Vagina (tissue), 2 donors: Measurements from ENCODE around the gene NSMCE4A. TPM values are rescaled to one million over a fixed set of nuclear protein-coding genes. Genes with fewer than 3 reads are reported as not detected.

Experiments used
- DNase-seq, 2 donors: peaks; one replicate each; pipeline ENCODE4 v3.0.0-alpha.2; 2017; ENCODE audit errors: extremely low spot score in 2 of 2
- H3K27ac ChIP-seq: fragments of 200-600 bp; sonication (generic); one replicate; pipeline ENCODE4 v1.5.1; 2019
- H3K27me3 ChIP-seq: fragments of 200-600 bp; sonication (generic); one replicate; pipeline ENCODE4 v1.5.1; 2019
- H3K36me3 ChIP-seq, 2 donors: fragments of 200-600 bp; sonication (generic); one replicate each; pipeline ENCODE4 v1.5.1; 2017 to 2019
- H3K4me1 ChIP-seq: fragments of 200-600 bp; sonication (generic); one replicate; pipeline ENCODE4 v1.5.1; 2019
- H3K4me3 ChIP-seq, 2 donors: fragments of 200-600 bp; sonication (generic); 1 replicate in 1 of 2; 2 replicates in 1 of 2; pipeline ENCODE4 v1.5.1; 2016 to 2019
- H3K9me3 ChIP-seq: fragments of 200-600 bp; sonication (generic); one replicate; pipeline ENCODE4 v1.5.1; 2019
- CTCF ChIP-seq, 3 experiments: fragments of 450-650 bp in 2 of 3; fragments of 200-600 bp in 1 of 3; sonication (generic) in 1 of 3; IDR thresholded peaks; one replicate each; pipeline ENCODE4 v1.5.1; 2017 to 2019; ENCODE audit warnings: antibody characterized with exemption in 3 of 3, mild to moderate bottlenecking in 2 of 3, moderate library complexity in 2 of 3
- POLR2A ChIP-seq, 2 donors: fragments of 450-650 bp; IDR thresholded peaks; one replicate each; pipeline ENCODE4 v1.6.1; 2017; ENCODE audit warnings: antibody characterized with exemption in 2 of 2, mild to moderate bottlenecking in 2 of 2, moderate library complexity in 2 of 2
- POLR2AphosphoS5 ChIP-seq, 2 donors: sonication (generic); formaldehyde crosslinking; IDR thresholded peaks; one replicate each; pipeline ENCODE4 v1.9.0; 2017; ENCODE audit warnings: antibody characterized with exemption in 2 of 2, mild to moderate bottlenecking in 2 of 2, low read depth in 1 of 2; ENCODE audit not compliant: insufficient read depth in 1 of 2
- intact Hi-C: fragments of 100-400 bp; cut with DNase I; formaldehyde crosslinking; loops from one replicate; pipeline ENCODE4 v1.15.1; 2023
- total RNA-seq: library from RNA; depleted of rRNA; stranded (reverse); fragments of >200 nt; gene quantifications from one replicate; pipeline ENCODE4 v1.2.3, GENCODE V29; 2016

The NSMCE4A gene
- total RNA-seq, 1 donor from 2014 or later: 80.8 TPM

GRCh38 chr10:122014652-122015248 is 39.7 kb upstream of the NSMCE4A start:
- DNase-seq: no peak
- H3K9me3 ChIP-seq: no peaks in the 10 kb centered on the region
- H3K4me3 ChIP-seq: no peak overlapping the region
- H3K4me1 ChIP-seq: peaks cover 12% of the 10 kb centered on the region
- no peaks in the 10 kb centered on the region for H3K36me3 ChIP-seq
- TF ChIP-seq POLR2A (IDR thresholded peaks at IDR 0.05) (no peak), POLR2AphosphoS5 (IDR thresholded peaks at IDR 0.05; ENCODE audit: insufficient read depth in 1 of 2, low read depth in 1 of 2) (no peak), CTCF (IDR thresholded peaks at IDR 0.05) (no peak)
- intact Hi-C loops: no loop called here
- H3K27me3 ChIP-seq: no peaks in the 10 kb centered on the region
- no peak overlapping the region for H3K27ac ChIP-seq

- Histone ChIP-seq H3K36me3 (no peaks in the 10 kb centered on the region), H3K9me3 (no peaks in the 10 kb centered on the region), H3K27me3 (no peaks in the 10 kb centered on the region), H3K4me3 (no peak overlapping the region), H3K27ac (no peak overlapping the region), H3K4me1 (peaks cover 3% of the 10 kb centered on the region)
- TF ChIP-seq POLR2AphosphoS5 (IDR thresholded peaks at IDR 0.05; ENCODE audit: insufficient read depth in 1 of 2, low read depth in 1 of 2) (no peak), POLR2A (IDR thresholded peaks at IDR 0.05) (no peak), CTCF (IDR thresholded peaks at IDR 0.05) (no peak)
- intact Hi-C loops: no loop called here
- DNase-seq: no peak
Measured at GRCh38 chr10:122013311-122013780, 38.3 kb upstream of the NSMCE4A start.

- no peaks in the 10 kb centered on the region for H3K9me3 ChIP-seq
- intact Hi-C loops: no loop called here
- no peak overlapping the region for H3K27ac ChIP-seq
- H3K4me3 ChIP-seq: no peak overlapping the region
- no peaks in the 10 kb centered on the region for H3K27me3 ChIP-seq
- H3K36me3 ChIP-seq: no peaks in the 10 kb centered on the region
- no peaks in the 10 kb centered on the region for H3K4me1 ChIP-seq
- TF ChIP-seq POLR2AphosphoS5 (IDR thresholded peaks at IDR 0.05; ENCODE audit: insufficient read depth in 1 of 2, low read depth in 1 of 2) (no peak), CTCF (IDR thresholded peaks at IDR 0.05) (no peak), POLR2A (IDR thresholded peaks at IDR 0.05) (no peak)
- DNase-seq: no peak
Measured at GRCh38 chr10:122012731-122013130, 37.7 kb upstream of the NSMCE4A start.

- TF ChIP-seq POLR2A (IDR thresholded peaks at IDR 0.05) (no peak), CTCF (IDR thresholded peaks at IDR 0.05) (no peak), POLR2AphosphoS5 (IDR thresholded peaks at IDR 0.05; ENCODE audit: insufficient read depth in 1 of 2, low read depth in 1 of 2) (no peak)
- no peaks in the 10 kb centered on the region for H3K27me3 ChIP-seq
- H3K36me3 ChIP-seq: no peaks in the 10 kb centered on the region
- intact Hi-C loops: no loop called here
- no peak overlapping the region for H3K27ac ChIP-seq
- H3K9me3 ChIP-seq: no peaks in the 10 kb centered on the region
- no peak for DNase-seq
- no peaks in the 10 kb centered on the region for H3K4me1 ChIP-seq
- H3K4me3 ChIP-seq: no peak overlapping the region
Measured at GRCh38 chr10:122010405-122011050, 35.5 kb upstream of the NSMCE4A start.

- no peak for TF ChIP-seq POLR2A (IDR thresholded peaks at IDR 0.05)
- TF ChIP-seq POLR2AphosphoS5 (IDR thresholded peaks at IDR 0.05; ENCODE audit: insufficient read depth in 1 of 2, low read depth in 1 of 2): no peak
- TF ChIP-seq CTCF (IDR thresholded peaks at IDR 0.05): no peak
- Histone ChIP-seq H3K27me3 (no peaks in the 10 kb centered on the region), H3K4me3 (no peak overlapping the region), H3K36me3 (no peaks in the 10 kb centered on the region), H3K9me3 (no peaks in the 10 kb centered on the region), H3K27ac (no peak overlapping the region), H3K4me1 (no peaks in the 10 kb centered on the region)
- intact Hi-C loops: no loop called here
- DNase-seq: no peak
Measured at GRCh38 chr10:122007415-122007814, 32.4 kb upstream of the NSMCE4A start.
